ENCODE data around the gene CNPY1. TPM values are rescaled to one million over a fixed set of nuclear protein-coding genes. Genes with fewer than 3 reads are reported as not detected.
A peak's percentile ranks its signal among the peaks of the same experiment; 100 is the strongest.

CNPY1 gene
- total RNA-seq, 1 donor from 2014 or later, result not detected

GRCh38 chr7:155569681-155570080 is 23.3 kb upstream of the CNPY1 start:
- no peak overlapping the region for H3K27ac Mint-ChIP-seq (ENCODE audit: unreplicated experiment)
- H3K4me3 Mint-ChIP-seq (ENCODE audit: unreplicated experiment), result no peak overlapping the region
- H3K36me3 Mint-ChIP-seq (ENCODE audit: low read depth, unreplicated experiment), result no peaks in the 10 kb centered on the region
- no peaks in the 10 kb centered on the region for H3K9me3 Mint-ChIP-seq (ENCODE audit: unreplicated experiment)
- peaks cover 7% of the 10 kb centered on the region for H3K4me1 Mint-ChIP-seq (ENCODE audit: unreplicated experiment)
- DNase-seq (ENCODE audit: low spot score), result no peak
- TF ChIP-seq, protein P1, sequence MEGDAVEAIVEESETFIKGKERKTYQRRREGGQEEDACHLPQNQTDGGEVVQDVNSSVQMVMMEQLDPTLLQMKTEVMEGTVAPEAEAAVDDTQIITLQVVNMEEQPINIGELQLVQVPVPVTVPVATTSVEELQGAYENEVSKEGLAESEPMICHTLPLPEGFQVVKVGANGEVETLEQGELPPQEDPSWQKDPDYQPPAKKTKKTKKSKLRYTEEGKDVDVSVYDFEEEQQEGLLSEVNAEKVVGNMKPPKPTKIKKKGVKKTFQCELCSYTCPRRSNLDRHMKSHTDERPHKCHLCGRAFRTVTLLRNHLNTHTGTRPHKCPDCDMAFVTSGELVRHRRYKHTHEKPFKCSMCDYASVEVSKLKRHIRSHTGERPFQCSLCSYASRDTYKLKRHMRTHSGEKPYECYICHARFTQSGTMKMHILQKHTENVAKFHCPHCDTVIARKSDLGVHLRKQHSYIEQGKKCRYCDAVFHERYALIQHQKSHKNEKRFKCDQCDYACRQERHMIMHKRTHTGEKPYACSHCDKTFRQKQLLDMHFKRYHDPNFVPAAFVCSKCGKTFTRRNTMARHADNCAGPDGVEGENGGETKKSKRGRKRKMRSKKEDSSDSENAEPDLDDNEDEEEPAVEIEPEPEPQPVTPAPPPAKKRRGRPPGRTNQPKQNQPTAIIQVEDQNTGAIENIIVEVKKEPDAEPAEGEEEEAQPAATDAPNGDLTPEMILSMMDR (IDR thresholded peaks at IDR 0.05; ENCODE audit: unreplicated experiment), result no peak
- peaks cover 2% of the 10 kb centered on the region for H3K27me3 Mint-ChIP-seq (ENCODE audit: unreplicated experiment)

GRCh38 chr7:155568842-155569494 is 22.6 kb upstream of the CNPY1 start:
- no peak overlapping the region for H3K4me3 Mint-ChIP-seq (ENCODE audit: unreplicated experiment)
- no peaks in the 10 kb centered on the region for H3K36me3 Mint-ChIP-seq (ENCODE audit: low read depth, unreplicated experiment)
- no peaks in the 10 kb centered on the region for H3K9me3 Mint-ChIP-seq (ENCODE audit: unreplicated experiment)
- peaks cover 7% of the 10 kb centered on the region for H3K4me1 Mint-ChIP-seq (ENCODE audit: unreplicated experiment)
- H3K27ac Mint-ChIP-seq (ENCODE audit: unreplicated experiment), result peak overlapping the region; percentile 70
- DNase-seq (ENCODE audit: low spot score), result no peak
- TF ChIP-seq, protein P1 (IDR thresholded peaks at IDR 0.05; ENCODE audit: unreplicated experiment), result no peak
- peaks cover 2% of the 10 kb centered on the region for H3K27me3 Mint-ChIP-seq (ENCODE audit: unreplicated experiment)

GRCh38 chr7:155568333-155568660 is 21.9 kb upstream of the CNPY1 start:
- no peak for DNase-seq (ENCODE audit: low spot score)
- peak overlapping the region; percentile 80 for H3K27ac Mint-ChIP-seq (ENCODE audit: unreplicated experiment)
- H3K9me3 Mint-ChIP-seq (ENCODE audit: unreplicated experiment), result no peaks in the 10 kb centered on the region
- peaks cover 7% of the 10 kb centered on the region for H3K4me1 Mint-ChIP-seq (ENCODE audit: unreplicated experiment)
- no peak overlapping the region for H3K4me3 Mint-ChIP-seq (ENCODE audit: unreplicated experiment)
- TF ChIP-seq, protein P1 (IDR thresholded peaks at IDR 0.05; ENCODE audit: unreplicated experiment), result no peak
- H3K27me3 Mint-ChIP-seq (ENCODE audit: unreplicated experiment), result peaks cover 2% of the 10 kb centered on the region
- H3K36me3 Mint-ChIP-seq (ENCODE audit: low read depth, unreplicated experiment), result no peaks in the 10 kb centered on the region

- Mint-ChIP-seq H3K36me3 (ENCODE audit: low read depth, unreplicated experiment) (no peaks in the 10 kb centered on the region), H3K4me3 (ENCODE audit: unreplicated experiment) (no peak overlapping the region)
These were observed 21.4 kb upstream of the CNPY1 start for GRCh38 chr7:155567646-155568332.

More at GRCh38 chr7:155567646-155568332, 21.4 kb upstream of the CNPY1 start:
- peaks cover 7% of the 10 kb centered on the region for H3K4me1 Mint-ChIP-seq (ENCODE audit: unreplicated experiment)
- H3K27me3 Mint-ChIP-seq (ENCODE audit: unreplicated experiment), result peaks cover 2% of the 10 kb centered on the region
- TF ChIP-seq, protein P1 (IDR thresholded peaks at IDR 0.05; ENCODE audit: unreplicated experiment), result no peak
- H3K9me3 Mint-ChIP-seq (ENCODE audit: unreplicated experiment), result no peaks in the 10 kb centered on the region
- DNase-seq (ENCODE audit: low spot score), result peak; percentile 31
- peak overlapping the region; percentile 80 for H3K27ac Mint-ChIP-seq (ENCODE audit: unreplicated experiment)
